Measurements from ENCODE around the gene MAFB. TPM values are rescaled to one million over a fixed set of nuclear protein-coding genes. Genes with fewer than 3 reads are reported as not detected.
A peak's percentile ranks its signal among the peaks of the same experiment; 100 is the strongest.
"Not testable (repeated sequence)": the region's sequence is repeated elsewhere in the genome, so short reads cannot be mapped to it uniquely, and the experiment has no call there.

Gene MAFB
- 0.44 and 2.8 TPM in 2 replicates for total RNA-seq (2012; rRNA removed)

DNA sequence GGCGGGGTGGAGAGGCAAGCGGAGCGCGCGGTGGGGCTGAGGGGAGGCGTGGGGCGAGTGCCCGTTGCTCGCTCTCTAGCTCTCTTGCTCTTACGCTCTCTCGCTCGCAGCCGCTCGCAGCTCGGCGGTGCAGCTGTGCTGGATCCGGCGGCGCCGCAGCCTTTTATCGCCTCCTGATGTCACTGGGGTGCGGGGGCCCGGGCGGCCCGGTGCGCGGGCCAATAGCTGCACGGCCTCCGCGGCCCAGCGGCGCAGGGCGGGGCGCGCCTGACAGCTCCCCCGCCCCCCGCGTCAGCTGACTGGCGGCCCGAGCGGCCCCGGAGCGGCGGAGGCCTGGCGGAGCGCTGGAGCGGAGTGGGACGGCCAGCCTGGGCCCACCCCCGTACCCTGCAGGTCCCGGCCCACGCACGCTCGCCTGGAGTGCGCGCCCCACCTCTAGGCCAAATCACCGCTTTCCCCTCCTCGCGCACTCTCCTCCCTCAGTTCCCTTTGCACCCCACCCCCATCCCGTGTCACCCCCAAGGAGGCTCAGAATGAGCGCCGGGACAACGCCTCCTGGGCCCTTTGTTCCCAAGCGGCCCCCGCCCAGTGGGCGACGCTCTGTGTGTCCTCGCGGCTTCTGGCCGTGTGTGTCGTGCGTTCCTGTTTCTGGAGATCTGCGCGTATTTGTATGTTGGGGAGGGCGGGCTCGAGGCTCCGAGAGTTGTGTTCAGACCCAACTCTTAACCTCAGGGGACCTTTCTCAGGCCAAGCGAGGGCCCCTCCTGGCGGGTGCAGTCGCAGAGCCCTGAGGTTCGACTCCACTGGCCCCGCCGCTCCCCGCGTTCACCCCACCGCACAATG, at the start of gene MAFB:
TSS of gene MAFB (minus strand) at position 137 of the 843 bp plus-strand sequence. CDS start 386 bp downstream, outside the sequence.
- Histone ChIP-seq H3K4me2 (ENCODE audit: low read length) (peak within 1 kb of the TSS; percentile 95), H3K36me3 (ENCODE audit: insufficient read depth, low read length) (no peaks in the 10 kb centered on the region), H3K4me3 (ENCODE audit: low read length) (peak within 1 kb of the TSS; percentile 76), H3K4me1 (ENCODE audit: control insufficient read depth, insufficient read depth, low read length) (peaks cover 17% of the 10 kb centered on the region), H3K9ac (ENCODE audit: low read depth, low read length) (peak within 1 kb of the TSS; percentile 77), H3K27me3 (ENCODE audit: control insufficient read depth, insufficient read depth, low read length) (peaks cover 84% of the 10 kb centered on the region), H3K9me3 (replicated peaks; ENCODE audit: low read length) (no peaks in the 10 kb centered on the region)

DNA sequence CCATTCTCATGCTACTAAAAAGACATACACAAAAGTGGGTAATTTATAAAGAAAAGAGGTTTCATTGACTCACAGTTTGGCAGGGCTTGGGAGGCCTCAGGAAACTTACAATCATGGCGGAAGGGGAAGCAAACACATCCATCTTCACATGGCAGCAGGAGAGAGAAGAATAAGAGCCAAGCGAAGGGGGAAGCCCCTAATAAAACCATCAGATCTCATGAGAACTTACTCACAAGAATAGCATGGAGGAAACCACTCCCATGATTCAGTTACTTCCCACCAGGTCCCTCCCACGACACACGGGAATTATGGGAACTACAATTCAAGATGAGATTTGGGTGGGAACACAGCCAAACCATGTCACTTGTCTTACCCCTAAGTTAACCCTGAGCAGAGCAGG, 47.4 kb upstream of the MAFB start:
- H3K9me3 ChIP-seq (replicated peaks; ENCODE audit: low read length); H3K4me3 ChIP-seq (ENCODE audit: low read length); H3K4me1 ChIP-seq (ENCODE audit: control insufficient read depth, insufficient read depth, low read length); H3K9ac ChIP-seq (ENCODE audit: low read depth, low read length); H3K36me3 ChIP-seq (ENCODE audit: insufficient read depth, low read length); H3K4me2 ChIP-seq (ENCODE audit: low read length): not testable (repeated sequence)
- peaks cover 15% of the 10 kb centered on the region for H3K27me3 ChIP-seq (ENCODE audit: control insufficient read depth, insufficient read depth, low read length)

DNA sequence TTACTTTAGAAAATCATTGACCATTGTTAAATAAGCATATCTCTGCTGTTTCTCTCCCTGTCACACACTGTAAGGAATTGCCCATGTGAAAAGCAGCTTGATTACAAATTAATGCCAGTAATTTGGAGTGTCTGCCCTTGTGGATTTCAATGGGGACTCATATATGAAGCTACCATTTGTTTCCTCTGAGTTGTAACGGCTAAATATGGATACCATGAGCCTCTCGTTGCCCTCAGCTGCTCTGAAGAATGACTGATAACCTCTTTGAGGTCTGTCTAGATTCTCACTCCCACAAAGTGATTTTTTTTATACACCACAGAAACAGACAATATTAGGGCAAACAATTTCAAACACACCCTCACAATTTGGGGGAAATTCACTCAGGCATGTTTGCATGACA, 40.0 kb upstream of the MAFB start:
- Histone ChIP-seq H3K9me3 (replicated peaks; ENCODE audit: low read length) (no peaks in the 10 kb centered on the region), H3K4me3 (ENCODE audit: low read length) (no peak overlapping the region), H3K27me3 (ENCODE audit: control insufficient read depth, insufficient read depth, low read length) (peaks cover 3% of the 10 kb centered on the region), H3K9ac (ENCODE audit: low read depth, low read length) (no peak overlapping the region), H3K4me2 (ENCODE audit: low read length) (no peak overlapping the region), H3K4me1 (ENCODE audit: control insufficient read depth, insufficient read depth, low read length) (no peaks in the 10 kb centered on the region), H3K36me3 (ENCODE audit: insufficient read depth, low read length) (no peaks in the 10 kb centered on the region)

DNA sequence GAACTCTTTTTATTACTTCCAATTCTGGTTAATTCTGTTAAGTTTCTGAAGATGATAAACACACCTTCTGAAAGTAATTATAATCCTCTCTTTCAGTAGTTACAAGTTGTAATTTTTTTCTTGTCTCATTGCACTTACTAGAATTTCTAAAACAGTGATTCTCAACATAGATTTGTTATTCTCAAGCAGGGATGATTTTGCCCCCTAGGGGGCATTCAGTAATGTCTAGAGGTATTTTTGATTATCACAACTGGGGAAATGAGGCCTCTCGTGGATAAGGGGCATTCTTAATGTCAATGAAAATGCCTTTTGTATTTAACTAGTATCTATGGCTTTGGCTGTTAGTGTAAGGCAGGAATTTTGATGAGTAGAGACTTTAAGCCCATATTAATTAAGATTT, 39.4 kb upstream of the MAFB start:
- H3K9me3 ChIP-seq (replicated peaks; ENCODE audit: low read length): no peaks in the 10 kb centered on the region
- no peak overlapping the region for H3K4me2 ChIP-seq (ENCODE audit: low read length)
- H3K4me3 ChIP-seq (ENCODE audit: low read length): no peak overlapping the region
- no peaks in the 10 kb centered on the region for H3K4me1 ChIP-seq (ENCODE audit: control insufficient read depth, insufficient read depth, low read length)
- H3K36me3 ChIP-seq (ENCODE audit: insufficient read depth, low read length): no peaks in the 10 kb centered on the region
- no peaks in the 10 kb centered on the region for H3K27me3 ChIP-seq (ENCODE audit: control insufficient read depth, insufficient read depth, low read length)
- no peak overlapping the region for H3K9ac ChIP-seq (ENCODE audit: low read depth, low read length)

DNA sequence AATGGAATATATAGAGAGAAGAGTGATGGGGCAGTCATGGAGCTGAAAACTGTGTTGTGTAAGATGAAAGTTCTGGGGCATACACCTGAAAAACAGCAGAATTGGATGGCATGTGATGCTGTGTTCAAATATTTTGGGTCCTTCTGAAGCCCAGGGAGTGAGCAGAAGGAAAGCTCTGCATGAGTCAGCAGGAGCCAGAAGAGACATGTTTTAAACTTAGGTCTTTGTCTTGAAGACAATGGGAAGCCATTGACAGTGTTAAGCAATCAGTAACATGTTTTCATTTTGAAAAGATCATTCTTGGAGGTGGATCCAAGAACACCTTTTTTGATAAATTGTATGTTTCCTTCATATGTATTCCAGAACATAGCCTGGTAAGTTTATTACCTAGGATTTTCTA, 38.9 kb upstream of the MAFB start:
- Histone ChIP-seq H3K36me3 (ENCODE audit: insufficient read depth, low read length) (no peaks in the 10 kb centered on the region), H3K4me1 (ENCODE audit: control insufficient read depth, insufficient read depth, low read length) (no peaks in the 10 kb centered on the region), H3K4me3 (ENCODE audit: low read length) (no peak overlapping the region), H3K9ac (ENCODE audit: low read depth, low read length) (no peak overlapping the region), H3K9me3 (replicated peaks; ENCODE audit: low read length) (no peaks in the 10 kb centered on the region), H3K27me3 (ENCODE audit: control insufficient read depth, insufficient read depth, low read length) (no peaks in the 10 kb centered on the region), H3K4me2 (ENCODE audit: low read length) (no peak overlapping the region)

DNA sequence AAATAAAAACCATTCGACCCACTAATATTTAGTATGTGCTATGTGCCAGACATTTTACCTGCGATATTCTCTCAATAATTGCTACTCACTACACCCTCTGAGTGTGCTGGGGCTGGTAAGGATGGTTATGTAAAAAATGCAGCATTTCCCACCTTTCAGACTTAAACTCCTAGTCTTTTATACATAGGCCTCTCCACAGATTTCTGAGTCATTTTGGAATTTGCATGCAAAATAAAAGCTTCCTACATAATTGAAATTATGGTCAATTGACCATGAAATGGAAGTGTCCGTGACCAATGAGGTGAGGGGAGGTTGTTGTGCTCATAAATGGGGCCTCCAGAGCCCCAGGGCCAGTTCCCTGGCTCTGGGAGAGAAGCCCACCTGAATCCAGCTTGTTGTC, 37.7 kb upstream of the MAFB start:
- Histone ChIP-seq H3K4me3 (ENCODE audit: low read length) (no peak overlapping the region), H3K9me3 (replicated peaks; ENCODE audit: low read length) (no peaks in the 10 kb centered on the region)

DNA sequence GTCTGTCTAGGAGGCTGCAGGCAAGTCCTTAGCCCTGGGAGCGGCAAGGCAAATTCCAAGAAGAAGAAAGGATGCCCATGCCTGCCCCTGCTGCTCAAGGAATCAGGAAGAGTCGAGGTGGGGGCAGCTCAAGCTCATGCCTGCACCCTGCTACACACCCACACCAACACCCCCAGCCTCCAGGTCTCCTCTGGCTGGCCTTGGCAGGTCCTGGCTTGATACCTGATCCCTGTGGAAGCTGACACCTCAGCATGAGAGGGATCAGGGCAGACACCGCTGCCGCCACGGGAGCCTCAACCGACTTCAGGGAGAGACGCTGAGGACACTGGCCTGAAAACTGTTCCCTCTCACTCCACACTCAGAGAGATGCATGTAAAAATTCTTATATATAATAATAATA, 35.5 kb upstream of the MAFB start:
- Histone ChIP-seq H3K4me1 (ENCODE audit: control insufficient read depth, insufficient read depth, low read length) (no peaks in the 10 kb centered on the region), H3K27me3 (ENCODE audit: control insufficient read depth, insufficient read depth, low read length) (no peaks in the 10 kb centered on the region), H3K4me2 (ENCODE audit: low read length) (no peak overlapping the region), H3K9me3 (replicated peaks; ENCODE audit: low read length) (no peaks in the 10 kb centered on the region), H3K4me3 (ENCODE audit: low read length) (no peak overlapping the region), H3K36me3 (ENCODE audit: insufficient read depth, low read length) (no peaks in the 10 kb centered on the region), H3K9ac (ENCODE audit: low read depth, low read length) (no peak overlapping the region)

More for the DNA sequence above, 37.7 kb upstream of the MAFB start:
- Histone ChIP-seq H3K4me1 (ENCODE audit: control insufficient read depth, insufficient read depth, low read length) (no peaks in the 10 kb centered on the region), H3K27me3 (ENCODE audit: control insufficient read depth, insufficient read depth, low read length) (no peaks in the 10 kb centered on the region), H3K4me2 (ENCODE audit: low read length) (no peak overlapping the region), H3K36me3 (ENCODE audit: insufficient read depth, low read length) (no peaks in the 10 kb centered on the region), H3K9ac (ENCODE audit: low read depth, low read length) (no peak overlapping the region)

DNA sequence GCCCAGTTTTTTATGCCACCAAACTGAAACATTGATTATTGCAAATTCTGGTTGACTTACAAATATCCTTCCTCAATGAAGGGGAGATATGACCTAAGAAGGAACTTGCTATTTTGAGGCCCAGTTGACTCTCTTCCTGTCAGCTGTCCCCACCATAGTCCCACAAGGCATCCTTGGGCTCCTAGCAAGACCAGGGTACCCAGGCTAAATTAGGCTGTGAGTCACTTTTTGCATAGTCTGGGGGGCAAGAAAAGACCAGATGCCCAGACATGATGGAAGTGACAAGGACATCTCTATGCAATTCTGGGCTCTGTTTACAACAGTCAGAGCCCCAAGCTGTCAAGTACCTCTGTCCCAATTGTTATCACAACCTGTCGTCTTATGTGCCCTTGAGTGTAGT, 31.8 kb upstream of the MAFB start:
- H3K4me2 ChIP-seq (ENCODE audit: low read length): no peak overlapping the region
- no peak overlapping the region for H3K4me3 ChIP-seq (ENCODE audit: low read length)
- no peaks in the 10 kb centered on the region for H3K9me3 ChIP-seq (replicated peaks; ENCODE audit: low read length)
- H3K36me3 ChIP-seq (ENCODE audit: insufficient read depth, low read length): no peaks in the 10 kb centered on the region
- H3K27me3 ChIP-seq (ENCODE audit: control insufficient read depth, insufficient read depth, low read length): peaks cover 8% of the 10 kb centered on the region
- H3K4me1 ChIP-seq (ENCODE audit: control insufficient read depth, insufficient read depth, low read length): no peaks in the 10 kb centered on the region
- H3K9ac ChIP-seq (ENCODE audit: low read depth, low read length): no peak overlapping the region

DNA sequence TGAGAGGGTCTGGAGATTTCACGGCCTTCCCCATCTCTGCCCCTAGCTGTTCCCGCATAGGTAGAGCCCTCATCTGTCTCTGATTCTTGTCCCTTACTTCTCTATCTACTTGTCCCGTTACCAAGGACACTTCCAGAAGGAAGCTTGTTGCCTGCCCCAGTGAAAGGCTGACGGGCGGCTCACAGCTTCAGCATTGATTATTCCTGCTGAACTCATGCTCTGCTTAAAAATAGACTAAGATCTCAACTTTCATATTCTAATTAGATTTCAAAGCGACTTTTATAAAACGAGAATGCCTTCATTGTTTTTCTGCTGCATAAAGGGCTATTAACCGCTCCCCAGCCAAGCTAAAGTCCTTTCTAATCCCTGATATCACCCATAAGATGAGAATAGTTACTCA, 31.1 kb upstream of the MAFB start:
- Histone ChIP-seq H3K4me3 (ENCODE audit: low read length) (no peak overlapping the region), H3K27me3 (ENCODE audit: control insufficient read depth, insufficient read depth, low read length) (peaks cover 8% of the 10 kb centered on the region), H3K4me2 (ENCODE audit: low read length) (no peak overlapping the region), H3K9ac (ENCODE audit: low read depth, low read length) (no peak overlapping the region), H3K9me3 (replicated peaks; ENCODE audit: low read length) (no peaks in the 10 kb centered on the region), H3K36me3 (ENCODE audit: insufficient read depth, low read length) (no peaks in the 10 kb centered on the region), H3K4me1 (ENCODE audit: control insufficient read depth, insufficient read depth, low read length) (no peaks in the 10 kb centered on the region)

DNA sequence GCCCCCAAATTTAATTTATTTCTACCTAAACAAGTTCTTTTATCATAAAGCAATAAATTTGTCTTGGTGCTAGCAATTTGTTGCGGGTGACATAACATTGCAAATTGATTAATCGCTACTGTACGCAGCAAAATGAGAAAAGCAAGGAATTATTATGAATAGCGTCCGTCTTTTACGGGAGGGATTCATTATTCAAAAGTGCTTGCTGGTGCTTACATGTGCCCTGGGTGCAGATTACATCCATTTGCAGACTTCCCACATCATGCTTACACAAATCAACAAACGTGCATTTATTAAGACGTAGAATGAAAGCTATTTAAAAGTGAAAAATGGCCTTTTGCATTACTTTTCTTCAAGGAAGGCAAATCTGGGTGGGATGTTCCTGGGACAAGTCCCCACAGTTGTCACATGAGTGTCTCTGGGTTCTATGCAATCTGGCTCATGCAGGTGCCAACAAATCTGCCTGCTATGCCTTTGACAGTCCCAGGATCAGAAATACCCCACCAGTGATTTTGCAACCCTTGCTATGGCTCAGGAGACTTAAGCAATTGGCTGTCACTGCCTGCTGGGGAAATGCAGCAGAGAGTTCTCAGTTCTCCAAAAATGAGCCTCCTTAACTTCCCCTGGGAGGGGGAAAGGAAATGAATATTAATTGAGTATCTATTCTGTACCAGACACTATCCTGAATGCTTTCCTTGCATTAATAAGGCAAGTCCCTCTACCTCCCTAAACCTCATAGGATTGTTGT, 30.1 kb upstream of the MAFB start:
- Histone ChIP-seq H3K36me3 (ENCODE audit: insufficient read depth, low read length) (no peaks in the 10 kb centered on the region), H3K4me2 (ENCODE audit: low read length) (no peak overlapping the region), H3K9me3 (replicated peaks; ENCODE audit: low read length) (no peaks in the 10 kb centered on the region), H3K4me1 (ENCODE audit: control insufficient read depth, insufficient read depth, low read length) (no peaks in the 10 kb centered on the region), H3K27me3 (ENCODE audit: control insufficient read depth, insufficient read depth, low read length) (peaks cover 12% of the 10 kb centered on the region), H3K4me3 (ENCODE audit: low read length) (no peak overlapping the region), H3K9ac (ENCODE audit: low read depth, low read length) (no peak overlapping the region)

DNA sequence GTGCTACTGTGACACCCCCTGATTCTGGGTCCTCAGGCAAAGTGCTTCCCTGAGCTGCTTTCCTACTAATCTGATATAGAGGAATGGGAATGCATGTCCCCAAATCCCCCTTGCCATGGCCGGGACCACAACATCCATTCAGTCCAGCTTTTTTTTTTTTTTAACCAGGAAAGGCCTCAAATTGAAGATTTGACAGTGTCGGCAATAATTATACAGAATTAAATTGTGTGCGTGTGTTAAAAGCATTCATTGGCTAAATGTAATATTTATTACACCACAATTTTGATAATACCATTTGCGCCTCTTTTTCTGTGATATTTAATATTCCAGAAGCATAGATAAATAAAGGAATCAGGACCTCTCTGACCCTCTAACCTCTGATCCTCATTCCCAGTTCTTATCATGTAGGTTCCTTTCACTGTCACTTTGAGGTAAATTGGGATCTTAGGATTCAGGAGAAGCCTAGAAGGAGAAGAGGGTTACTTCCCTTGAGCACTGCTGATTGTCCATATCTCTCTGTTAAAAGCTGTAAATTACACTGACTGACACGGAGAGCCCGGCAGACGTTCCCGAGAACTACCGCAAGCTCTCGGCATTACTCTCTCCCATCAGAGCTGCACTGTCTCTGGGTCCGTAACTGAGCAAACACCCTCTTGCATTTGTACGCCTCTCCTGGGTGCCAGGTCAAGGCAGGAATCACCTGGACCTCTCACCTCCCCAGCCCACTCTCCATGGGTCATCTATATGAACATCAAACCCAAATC, 29.4 kb upstream of the MAFB start:
- Histone ChIP-seq H3K27me3 (ENCODE audit: control insufficient read depth, insufficient read depth, low read length) (peaks cover 12% of the 10 kb centered on the region), H3K4me1 (ENCODE audit: control insufficient read depth, insufficient read depth, low read length) (no peaks in the 10 kb centered on the region), H3K9me3 (replicated peaks; ENCODE audit: low read length) (no peaks in the 10 kb centered on the region), H3K4me3 (ENCODE audit: low read length) (no peak overlapping the region), H3K9ac (ENCODE audit: low read depth, low read length) (no peak overlapping the region), H3K36me3 (ENCODE audit: insufficient read depth, low read length) (no peaks in the 10 kb centered on the region), H3K4me2 (ENCODE audit: low read length) (no peak overlapping the region)
